WTC11 (cell line): ENCODE measurements around the gene FYN.

Experiments
- ATF6 ChIP-seq: sonication (generic); formaldehyde crosslinking; IDR thresholded peaks from 2 replicates; pipeline ENCODE4 v1.8.1; 2023; ENCODE audit warnings: mild to moderate bottlenecking, missing genetic modification reagents
- CBFB ChIP-seq: sonication (generic); formaldehyde crosslinking; IDR thresholded peaks from 2 replicates; pipeline ENCODE4 v1.8.1; 2022; ENCODE audit warnings: mild to moderate bottlenecking, low read depth, missing genetic modification reagents
- CTCF ChIP-seq: fragments of 200-600 bp; IDR thresholded peaks from 2 replicates; pipeline ENCODE4 v1.8.0; 2022; ENCODE audit warnings: antibody characterized with exemption
- GABPB1 ChIP-seq: sonication (generic); formaldehyde crosslinking; IDR thresholded peaks from 2 replicates; pipeline ENCODE4 v1.8.1; 2023; ENCODE audit warnings: mild to moderate bottlenecking, missing genetic modification reagents
- IRF1 ChIP-seq: sonication (generic); formaldehyde crosslinking; IDR thresholded peaks from 2 replicates; pipeline ENCODE4 v1.8.0; 2023; ENCODE audit warnings: missing genetic modification reagents
- JUN ChIP-seq: sonication (generic); formaldehyde crosslinking; IDR thresholded peaks from 2 replicates; pipeline ENCODE4 v1.8.0; 2023; ENCODE audit warnings: mild to moderate bottlenecking, missing genetic modification reagents
- NFYB ChIP-seq: sonication (generic); formaldehyde crosslinking; conservative IDR thresholded peaks from 2 replicates; pipeline ENCODE4 v1.8.0; 2022; ENCODE audit warnings: low read depth, missing genetic modification reagents
- NR2C2 ChIP-seq: sonication (generic); formaldehyde crosslinking; IDR thresholded peaks from 2 replicates; pipeline ENCODE4 v1.8.0; 2022; ENCODE audit warnings: mild to moderate bottlenecking, missing genetic modification reagents
- SMAD4 ChIP-seq: sonication (generic); formaldehyde crosslinking; IDR thresholded peaks from 2 replicates; pipeline ENCODE4 v1.8.0; 2022; ENCODE audit warnings: mild to moderate bottlenecking, missing genetic modification reagents
- STAT6 ChIP-seq: sonication (generic); formaldehyde crosslinking; conservative IDR thresholded peaks from 2 replicates; pipeline ENCODE4 v1.8.1; 2023; ENCODE audit warnings: mild to moderate bottlenecking, low read depth, missing genetic modification reagents, moderate library complexity
- USF2 ChIP-seq: sonication (generic); formaldehyde crosslinking; IDR thresholded peaks from 2 replicates; pipeline ENCODE4 v1.8.1; 2023; ENCODE audit warnings: mild to moderate bottlenecking, missing genetic modification reagents, moderate library complexity

- no peak for TF ChIP-seq CTCF
- no peak for TF ChIP-seq NR2C2
- no peak for TF ChIP-seq SMAD4 (CRISPR knock-in tag)
- TF ChIP-seq IRF1 = no peak
- TF ChIP-seq CBFB (CRISPR knock-in tag) = no peak
- TF ChIP-seq STAT6 (CRISPR knock-in tag) = no peak
- no peak for TF ChIP-seq JUN (CRISPR knock-in tag)
- TF ChIP-seq ATF6 (CRISPR knock-in tag) = no peak
- TF ChIP-seq GABPB1 (CRISPR knock-in tag) = no peak
- TF ChIP-seq USF2 (CRISPR knock-in tag) = no peak
- TF ChIP-seq NFYB (CRISPR knock-in tag) = no peak
These were observed 106.9 kb downstream of the FYN start for GRCh38 chr6:111766201-111766857.
